ENCODE results near the gene IBA57. TPM values are rescaled to one million over a fixed set of nuclear protein-coding genes. Genes with fewer than 3 reads are reported as not detected.
A peak's percentile ranks its signal among the peaks of the same experiment; 100 is the strongest.
"Not testable (repeated sequence)": the region's sequence is repeated elsewhere in the genome, so short reads cannot be mapped to it uniquely, and the experiment has no call there.

Gene IBA57
- total RNA-seq, 4 donors from 2014 or later: 4.9 to 15.7 (median 12.3) TPM

DNA sequence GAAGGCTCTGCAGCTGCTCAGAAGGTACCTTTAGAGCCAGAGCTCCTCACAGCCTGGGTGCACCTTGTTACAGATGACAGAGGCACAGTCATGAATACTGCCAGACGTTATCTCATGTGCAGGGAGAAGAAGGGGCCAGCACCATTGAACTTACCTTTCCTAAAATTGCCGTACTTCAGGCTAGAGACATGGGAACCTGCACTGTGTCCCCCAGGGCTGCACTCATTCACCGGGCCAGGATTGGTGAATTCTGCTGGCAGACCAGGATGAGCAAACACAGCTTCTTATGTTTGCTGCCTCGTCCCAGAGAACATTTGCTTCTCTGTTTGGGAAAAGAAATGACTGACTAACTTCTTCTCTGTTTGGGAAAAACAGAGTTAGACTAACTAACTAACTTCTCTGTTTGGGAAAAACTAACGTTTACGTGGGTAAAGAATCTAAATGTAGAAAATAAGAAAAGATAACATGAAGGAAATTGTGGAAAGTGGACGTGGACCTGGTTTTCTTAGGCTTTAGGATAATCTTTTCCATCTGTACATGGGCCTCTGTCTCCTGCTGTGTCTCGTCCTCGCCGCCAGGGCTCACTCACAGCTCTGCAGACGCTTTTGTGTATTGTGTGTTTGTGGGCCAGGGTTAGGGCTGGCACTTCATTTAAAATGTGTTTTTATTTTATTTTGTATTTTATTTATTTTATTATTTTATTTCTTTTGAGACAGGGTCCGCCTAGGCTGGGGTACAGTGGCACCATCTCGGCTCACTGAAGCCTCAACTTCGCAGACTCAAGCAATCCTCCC lies 52.1 kb downstream of the IBA57 start:
- intact Hi-C loops (cut with DNase I; ENCODE audit: low total_unique reads) (no loop called here), in situ Hi-C loops (cut with MboI; ENCODE audit: low sequenced_read_pairs in 4 of 4) (no loop called here)
- Histone ChIP-seq H3K27ac (peak overlapping the region; percentile 97 to 100 (median 100)), H3K4me1 (peaks cover 51 to 80% of the 10 kb centered on the region in 2 donors), H3K36me3 (peaks cover 0 to 73% of the 10 kb centered on the region in 2 donors), H3K27me3 (no peaks in the 10 kb centered on the region), H3K9me3 (no peaks in the 10 kb centered on the region), H3K4me3 (no peak overlapping the region)
- no peak for TF ChIP-seq POLR2A (IDR thresholded peaks at IDR 0.05)
- TF ChIP-seq, protein P1, sequence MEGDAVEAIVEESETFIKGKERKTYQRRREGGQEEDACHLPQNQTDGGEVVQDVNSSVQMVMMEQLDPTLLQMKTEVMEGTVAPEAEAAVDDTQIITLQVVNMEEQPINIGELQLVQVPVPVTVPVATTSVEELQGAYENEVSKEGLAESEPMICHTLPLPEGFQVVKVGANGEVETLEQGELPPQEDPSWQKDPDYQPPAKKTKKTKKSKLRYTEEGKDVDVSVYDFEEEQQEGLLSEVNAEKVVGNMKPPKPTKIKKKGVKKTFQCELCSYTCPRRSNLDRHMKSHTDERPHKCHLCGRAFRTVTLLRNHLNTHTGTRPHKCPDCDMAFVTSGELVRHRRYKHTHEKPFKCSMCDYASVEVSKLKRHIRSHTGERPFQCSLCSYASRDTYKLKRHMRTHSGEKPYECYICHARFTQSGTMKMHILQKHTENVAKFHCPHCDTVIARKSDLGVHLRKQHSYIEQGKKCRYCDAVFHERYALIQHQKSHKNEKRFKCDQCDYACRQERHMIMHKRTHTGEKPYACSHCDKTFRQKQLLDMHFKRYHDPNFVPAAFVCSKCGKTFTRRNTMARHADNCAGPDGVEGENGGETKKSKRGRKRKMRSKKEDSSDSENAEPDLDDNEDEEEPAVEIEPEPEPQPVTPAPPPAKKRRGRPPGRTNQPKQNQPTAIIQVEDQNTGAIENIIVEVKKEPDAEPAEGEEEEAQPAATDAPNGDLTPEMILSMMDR (IDR thresholded peaks at IDR 0.05 in 4 of 5, conservative IDR thresholded peaks at IDR 0.05 in 1 of 5): peak in 1 of 5 experiments; percentile 9
- DNase-seq (no peak), ATAC-seq (no peak)

DNA sequence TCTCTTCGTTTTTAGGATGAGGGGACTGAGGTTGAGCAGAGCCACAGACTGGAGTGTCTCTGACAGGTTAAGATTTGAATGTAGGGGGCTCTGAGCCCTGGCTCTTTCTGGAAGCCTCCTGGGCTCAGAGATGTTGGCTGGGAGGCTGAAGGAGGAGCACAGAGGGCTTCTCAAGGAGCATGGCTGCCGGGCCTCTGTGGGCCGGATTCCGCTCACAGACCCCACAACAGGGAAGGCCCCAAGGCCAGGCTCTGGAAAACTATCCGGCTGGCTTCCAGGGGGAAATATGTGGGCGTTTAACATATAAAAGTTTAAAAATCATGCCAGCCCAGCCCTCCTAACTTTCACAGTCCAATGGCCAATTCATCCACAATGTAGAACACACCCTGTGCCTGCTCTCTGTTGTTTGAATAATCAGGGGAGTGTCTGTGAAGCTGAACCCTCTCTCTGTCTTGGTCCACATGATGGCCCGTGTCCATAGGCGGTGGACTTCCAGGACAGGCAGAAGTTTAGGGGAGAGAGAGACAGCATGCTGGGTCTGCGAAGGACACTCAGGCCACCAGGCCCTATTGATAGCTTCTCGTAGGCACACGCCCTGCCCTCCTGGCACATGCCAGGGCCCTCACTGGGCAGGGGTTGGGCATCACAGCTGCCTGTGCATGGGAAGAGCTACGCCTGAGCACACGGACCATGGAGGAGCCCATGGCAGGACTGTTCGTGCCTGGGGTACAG lies 53.1 kb downstream of the IBA57 start:
- peak in 1 of 2 donors; percentile 46 for DNase-seq
- intact Hi-C loops (cut with DNase I; ENCODE audit: low total_unique reads): no loop called here
- Histone ChIP-seq H3K9me3 (no peaks in the 10 kb centered on the region), H3K27ac (peak overlapping the region; percentile 97 to 100 (median 100)), H3K27me3 (no peaks in the 10 kb centered on the region), H3K4me1 (peaks cover 61 to 82% of the 10 kb centered on the region in 2 donors), H3K4me3 (no peak overlapping the region), H3K36me3 (peaks cover 0 to 75% of the 10 kb centered on the region in 2 donors)
- no peak for ATAC-seq
- no peak for TF ChIP-seq POLR2A (IDR thresholded peaks at IDR 0.05)
- TF ChIP-seq, protein P1 (IDR thresholded peaks at IDR 0.05 in 4 of 5, conservative IDR thresholded peaks at IDR 0.05 in 1 of 5): no peak
- in situ Hi-C loops (cut with MboI; ENCODE audit: low sequenced_read_pairs in 4 of 4): no loop called here

DNA sequence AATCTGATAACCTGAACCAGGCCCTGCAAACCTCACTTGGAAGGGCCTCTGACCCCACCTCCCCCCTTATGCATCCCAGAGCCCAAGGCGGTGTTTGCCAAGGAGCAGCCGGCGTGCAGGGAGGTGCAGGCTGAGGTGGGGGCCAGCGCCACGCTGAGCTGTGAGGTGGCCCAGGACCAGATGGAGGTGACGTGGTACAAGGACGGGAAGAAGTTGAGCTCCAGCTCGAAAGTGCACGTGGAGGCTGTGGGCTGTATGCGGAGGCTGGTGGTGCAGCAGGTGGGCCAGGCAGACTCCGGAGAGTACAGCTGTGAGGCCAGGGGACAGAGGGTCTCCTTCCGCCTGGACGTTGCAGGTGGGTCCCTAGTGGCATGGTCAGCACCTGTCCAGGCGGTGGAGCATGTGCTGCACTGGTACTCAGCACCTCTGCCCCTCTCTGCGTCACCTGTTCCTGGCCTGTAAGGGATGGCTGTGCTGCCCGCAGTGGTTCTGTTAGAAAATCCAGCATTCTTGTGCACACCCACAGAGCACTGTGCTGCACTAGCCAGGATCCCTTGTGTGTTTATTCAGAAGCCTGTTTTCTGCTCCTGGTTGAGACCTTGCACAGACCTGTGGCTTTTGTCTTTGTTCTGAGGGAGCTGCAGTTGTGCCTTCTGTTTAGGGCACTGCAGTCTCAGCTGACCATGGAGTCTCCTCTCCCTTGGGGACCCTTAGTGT lies 53.8 kb downstream of the IBA57 start:
- intact Hi-C loops (cut with DNase I; ENCODE audit: low total_unique reads): no loop called here
- Histone ChIP-seq H3K27me3 (no peaks in the 10 kb centered on the region), H3K4me3 (no peak overlapping the region), H3K9me3 (no peaks in the 10 kb centered on the region), H3K27ac (peak overlapping the region; percentile 97 to 100 (median 100)), H3K4me1 (peaks cover 63 to 82% of the 10 kb centered on the region in 2 donors), H3K36me3 (peaks cover 0 to 77% of the 10 kb centered on the region in 2 donors)
- ATAC-seq (no peak), DNase-seq (no peak)
- in situ Hi-C loops (cut with MboI; ENCODE audit: low sequenced_read_pairs in 4 of 4): no loop called here
- no peak for TF ChIP-seq POLR2A (IDR thresholded peaks at IDR 0.05)
- TF ChIP-seq, protein P1 (IDR thresholded peaks at IDR 0.05 in 4 of 5, conservative IDR thresholded peaks at IDR 0.05 in 1 of 5): no peak

DNA sequence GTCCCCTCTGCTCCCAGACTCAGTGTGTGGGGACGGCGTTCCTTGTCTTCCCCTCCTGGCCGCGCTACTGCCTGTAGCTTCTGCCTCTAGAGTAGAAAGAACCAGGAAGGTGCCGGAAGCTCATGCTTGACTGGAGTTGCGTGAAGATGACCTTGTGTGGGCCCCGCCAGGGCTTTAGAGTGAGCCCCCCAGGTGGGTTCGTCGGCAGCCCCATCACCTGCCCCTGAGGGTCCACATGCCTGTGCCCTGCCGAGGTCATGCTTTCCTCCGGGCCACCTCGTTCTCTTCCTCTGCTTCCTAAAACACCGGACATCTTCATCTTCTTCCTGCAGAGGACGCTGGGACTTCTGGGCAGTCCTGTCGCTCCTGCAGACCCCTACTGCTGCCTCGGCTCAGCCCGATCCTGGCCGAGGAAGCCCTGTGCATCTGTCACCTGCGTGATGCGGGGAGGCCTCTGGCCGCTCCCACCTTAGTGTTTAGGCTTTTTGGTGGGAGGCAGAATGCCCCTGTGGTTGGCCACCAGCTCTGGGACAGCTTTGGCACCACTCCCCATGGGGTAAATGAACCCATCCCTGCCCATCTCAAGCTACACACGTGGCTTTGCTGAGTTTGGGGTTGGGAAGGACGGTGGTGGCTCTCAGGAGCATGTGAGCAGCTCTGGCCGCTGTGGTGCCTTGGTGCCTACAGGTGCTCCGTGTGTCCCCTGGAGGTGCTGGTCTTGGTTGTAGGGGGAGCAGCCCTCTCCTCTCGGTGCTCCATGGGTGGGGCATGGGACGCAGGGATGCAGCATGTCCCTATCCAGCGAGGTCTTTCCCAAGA lies 54.6 kb downstream of the IBA57 start:
- peak overlapping the region; percentile 97 to 100 (median 100) for H3K27ac ChIP-seq
- intact Hi-C loops (cut with DNase I; ENCODE audit: low total_unique reads): no loop called here
- peak in 1 of 2 donors; percentile 20 for ATAC-seq
- H3K4me1 ChIP-seq: peaks cover 62 to 82% of the 10 kb centered on the region in 2 donors
- in situ Hi-C loops (cut with MboI; ENCODE audit: low sequenced_read_pairs in 4 of 4): no loop called here
- no peaks in the 10 kb centered on the region for H3K27me3 ChIP-seq
- H3K4me3 ChIP-seq: no peak overlapping the region
- no peak for TF ChIP-seq POLR2A (IDR thresholded peaks at IDR 0.05)
- TF ChIP-seq, protein P1 (IDR thresholded peaks at IDR 0.05 in 4 of 5, conservative IDR thresholded peaks at IDR 0.05 in 1 of 5): no peak
- H3K36me3 ChIP-seq: peaks cover 0 to 77% of the 10 kb centered on the region in 2 donors
- no peaks in the 10 kb centered on the region for H3K9me3 ChIP-seq
- DNase-seq: peak in 1 of 2 donors; percentile 62

DNA sequence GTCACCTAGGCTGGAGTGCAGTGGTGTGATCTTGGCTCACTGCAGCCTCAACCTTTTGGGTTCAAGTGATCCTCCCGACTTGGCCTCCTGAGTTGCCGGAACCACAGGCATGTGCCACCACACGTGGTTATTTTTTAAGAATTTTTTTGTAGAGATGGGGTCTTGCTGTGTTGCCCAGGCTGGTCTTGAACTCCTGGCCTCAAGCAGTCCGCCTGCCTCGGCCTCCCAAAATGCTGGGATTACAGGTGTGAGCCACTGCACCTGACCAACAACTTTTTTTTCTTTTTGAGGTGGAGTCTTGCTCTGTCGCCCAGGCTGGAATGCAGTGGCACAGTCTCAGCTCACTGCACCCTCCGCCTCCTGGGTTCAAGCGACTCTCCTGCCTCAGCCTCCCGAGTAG lies 55.5 kb downstream of the IBA57 start:
- H3K36me3 ChIP-seq: peaks cover 0 to 85% of the 10 kb centered on the region in 2 donors
- ATAC-seq; H3K9me3 ChIP-seq; DNase-seq; in situ Hi-C loops (cut with MboI; ENCODE audit: low sequenced_read_pairs in 4 of 4); H3K27me3 ChIP-seq; H3K4me3 ChIP-seq; intact Hi-C loops (cut with DNase I; ENCODE audit: low total_unique reads): not testable (repeated sequence)
- H3K4me1 ChIP-seq: peaks cover 71 to 82% of the 10 kb centered on the region in 2 donors
- peak overlapping the region; percentile 97 to 100 (median 100) for H3K27ac ChIP-seq
